ENCODE data around the gene HPCA.

DNA sequence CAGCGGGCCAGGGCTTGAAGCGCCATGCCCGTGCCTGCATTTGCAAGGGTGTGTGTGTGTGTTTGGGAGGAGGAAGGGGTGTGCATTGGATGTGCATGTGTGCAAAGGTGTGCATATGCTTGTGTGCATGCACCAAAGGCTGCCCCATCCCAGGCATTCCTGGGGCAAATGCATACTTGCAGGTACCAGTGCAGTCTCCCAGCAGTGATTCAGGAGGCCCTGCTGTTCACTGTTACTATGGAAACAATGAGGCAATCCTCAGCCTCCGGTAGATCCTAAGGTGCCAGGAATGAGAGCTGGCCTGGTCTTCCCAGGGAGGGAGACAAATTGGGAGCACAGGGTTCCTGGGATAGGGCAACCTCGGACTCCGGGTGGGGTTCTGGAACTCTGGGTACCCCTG lies 8.1 kb upstream of the HPCA start:
- TF ChIP-seq, protein P1, sequence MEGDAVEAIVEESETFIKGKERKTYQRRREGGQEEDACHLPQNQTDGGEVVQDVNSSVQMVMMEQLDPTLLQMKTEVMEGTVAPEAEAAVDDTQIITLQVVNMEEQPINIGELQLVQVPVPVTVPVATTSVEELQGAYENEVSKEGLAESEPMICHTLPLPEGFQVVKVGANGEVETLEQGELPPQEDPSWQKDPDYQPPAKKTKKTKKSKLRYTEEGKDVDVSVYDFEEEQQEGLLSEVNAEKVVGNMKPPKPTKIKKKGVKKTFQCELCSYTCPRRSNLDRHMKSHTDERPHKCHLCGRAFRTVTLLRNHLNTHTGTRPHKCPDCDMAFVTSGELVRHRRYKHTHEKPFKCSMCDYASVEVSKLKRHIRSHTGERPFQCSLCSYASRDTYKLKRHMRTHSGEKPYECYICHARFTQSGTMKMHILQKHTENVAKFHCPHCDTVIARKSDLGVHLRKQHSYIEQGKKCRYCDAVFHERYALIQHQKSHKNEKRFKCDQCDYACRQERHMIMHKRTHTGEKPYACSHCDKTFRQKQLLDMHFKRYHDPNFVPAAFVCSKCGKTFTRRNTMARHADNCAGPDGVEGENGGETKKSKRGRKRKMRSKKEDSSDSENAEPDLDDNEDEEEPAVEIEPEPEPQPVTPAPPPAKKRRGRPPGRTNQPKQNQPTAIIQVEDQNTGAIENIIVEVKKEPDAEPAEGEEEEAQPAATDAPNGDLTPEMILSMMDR (IDR thresholded peaks at IDR 0.05 in 8 of 11, conservative IDR thresholded peaks at IDR 0.05 in 3 of 11): no peak
- no peak for TF ChIP-seq POLR2A (IDR thresholded peaks at IDR 0.05)
- no peak for TF ChIP-seq POLR2AphosphoS5 (IDR thresholded peaks at IDR 0.05)
